ENCODE results near the gene AHCY. TPM values are rescaled to one million over a fixed set of nuclear protein-coding genes. Genes with fewer than 3 reads are reported as not detected.
A peak's percentile ranks its signal among the peaks of the same experiment; 100 is the strongest.

AHCY gene
- total RNA-seq, 1 experiment from 2014 or later: 273 TPM

- no peaks in the 10 kb centered on the region for H3K36me3 ChIP-seq (ENCODE audit: low read depth)
- H3K4me1 ChIP-seq (replicated peaks; ENCODE audit: insufficient read depth): peaks cover 20% of the 10 kb centered on the region
- H3K79me2 ChIP-seq (ENCODE audit: low read depth): peaks cover 54% of the 10 kb centered on the region
- H3K9me2 ChIP-seq (ENCODE audit: insufficient read depth): no peaks in the 10 kb centered on the region
- TSS peak; percentile 68 for BruUV-seq (replicated peaks)
- peak overlapping the region; percentile 81 for H3K27ac ChIP-seq
- ChIA-PET POLR2A (ENCODE audit: unreplicated experiment) (interaction anchor here (0.8 kb wide), 1 partner anchor 189 kb away, joined by 4 read pairs; no protein-coding TSS in a partner anchor), CTCF (interaction anchor here (0.6 to 1.2 kb wide), 2 partner anchors 99 to 221 kb away, joined by 5 to 14 read pairs; no protein-coding TSS in a partner anchor)
- peaks cover 34% of the 10 kb centered on the region for H4K20me1 ChIP-seq (ENCODE audit: insufficient read depth)
- TF ChIP-seq CTCF (conservative IDR thresholded peaks at IDR 0.05): no peak
- no peak for TF ChIP-seq EZH2 (IDR thresholded peaks at IDR 0.05; ENCODE audit: low read depth)
- H3F3A ChIP-seq (ENCODE audit: insufficient read depth, low read depth): peaks cover 16% of the 10 kb centered on the region
- 0 out of 2 replicates have a peak overlapping the region, but pooled peaks have one; percentile 75 for H2AFZ ChIP-seq
- H3K4me2 ChIP-seq: peak overlapping the region; percentile 93
- no peaks in the 10 kb centered on the region for H3K27me3 ChIP-seq (ENCODE audit: insufficient read depth, low read depth)
- DNase-seq: no peak
- intact Hi-C loops (cut with micrococcal nuclease; ENCODE audit: unreplicated experiment): loop anchor here (2.0 to 10.0 kb wide), 4 partner anchors 225 to 463 kb away; partner anchors contain the start of genes PIGU and TP53INP2
- no peaks in the 10 kb centered on the region for H3K9me3 ChIP-seq (ENCODE audit: insufficient read depth, low read depth)
- peak overlapping the region; percentile 99 for H3K4me3 ChIP-seq
Measured at GRCh38 chr20:34301587-34302311, 1.4 kb downstream of the AHCY start.

- H3F3A ChIP-seq (ENCODE audit: insufficient read depth, low read depth): peaks cover 16% of the 10 kb centered on the region
- no peaks in the 10 kb centered on the region for H3K9me3 ChIP-seq (ENCODE audit: insufficient read depth, low read depth)
- BruUV-seq (replicated peaks): no TSS peak
- no peaks in the 10 kb centered on the region for H3K27me3 ChIP-seq (ENCODE audit: insufficient read depth, low read depth)
- ChIA-PET POLR2A (ENCODE audit: unreplicated experiment) (interaction anchor here (0.8 kb wide), 1 partner anchor 189 kb away, joined by 4 read pairs; no protein-coding TSS in a partner anchor), CTCF (no interaction called here)
- H3K4me2 ChIP-seq: peak overlapping the region; percentile 93
- H3K4me1 ChIP-seq (replicated peaks; ENCODE audit: insufficient read depth): peaks cover 20% of the 10 kb centered on the region
- peaks cover 42% of the 10 kb centered on the region for H4K20me1 ChIP-seq (ENCODE audit: insufficient read depth)
- no peak for DNase-seq
- peak overlapping the region; percentile 99; the same call in 1 of the 2 replicates for H3K4me3 ChIP-seq
- TF ChIP-seq CTCF (conservative IDR thresholded peaks at IDR 0.05) (no peak), EZH2 (IDR thresholded peaks at IDR 0.05; ENCODE audit: low read depth) (no peak)
- H3K79me2 ChIP-seq (ENCODE audit: low read depth): peaks cover 62% of the 10 kb centered on the region
- no peaks in the 10 kb centered on the region for H3K9me2 ChIP-seq (ENCODE audit: insufficient read depth)
- intact Hi-C loops (cut with micrococcal nuclease; ENCODE audit: unreplicated experiment): loop anchor here (10.0 kb wide), 1 partner anchor 464 kb away; no protein-coding TSS in a partner anchor
- no peak overlapping the region for H3K27ac ChIP-seq
- H3K36me3 ChIP-seq (ENCODE audit: low read depth): no peaks in the 10 kb centered on the region
- H2AFZ ChIP-seq: no peak overlapping the region
Measured at GRCh38 chr20:34300809-34301586, 2.2 kb downstream of the AHCY start.

- Histone ChIP-seq H3K9me3 (ENCODE audit: insufficient read depth, low read depth) (no peaks in the 10 kb centered on the region), H3F3A (ENCODE audit: insufficient read depth, low read depth) (peaks cover 16% of the 10 kb centered on the region), H3K4me2 (peak overlapping the region; percentile 93; the same call in 1 of the 2 replicates), H3K27ac (no peak overlapping the region), H3K79me2 (ENCODE audit: low read depth) (peaks cover 64% of the 10 kb centered on the region), H4K20me1 (ENCODE audit: insufficient read depth) (peaks cover 47% of the 10 kb centered on the region), H3K4me3 (no peak overlapping the region), H2AFZ (no peak overlapping the region), H3K9me2 (ENCODE audit: insufficient read depth) (no peaks in the 10 kb centered on the region), H3K4me1 (replicated peaks; ENCODE audit: insufficient read depth) (peaks cover 20% of the 10 kb centered on the region), H3K36me3 (ENCODE audit: low read depth) (no peaks in the 10 kb centered on the region), H3K27me3 (ENCODE audit: insufficient read depth, low read depth) (no peaks in the 10 kb centered on the region)
- TF ChIP-seq EZH2 (IDR thresholded peaks at IDR 0.05; ENCODE audit: low read depth): no peak
- ChIA-PET POLR2A (ENCODE audit: unreplicated experiment) (no interaction called here), CTCF (no interaction called here)
- intact Hi-C loops (cut with micrococcal nuclease; ENCODE audit: unreplicated experiment): loop anchor here (10.0 kb wide), 1 partner anchor 464 kb away; no protein-coding TSS in a partner anchor
- DNase-seq: no peak
- BruUV-seq (replicated peaks): no TSS peak
Measured at GRCh38 chr20:34300256-34300806, 2.8 kb downstream of the AHCY start.
